ENCODE measurements around the gene PQBP1.

Gene PQBP1

GRCh38 chrX:48927123-48927522 lies 29.4 kb downstream of the PQBP1 start:
- no peak for TF ChIP-seq ZNF274 (IDR thresholded peaks at IDR 0.05; ENCODE audit: low read depth, low read length)
- no peak overlapping the region for H3K4me3 ChIP-seq (ENCODE audit: low read length)

DNA sequence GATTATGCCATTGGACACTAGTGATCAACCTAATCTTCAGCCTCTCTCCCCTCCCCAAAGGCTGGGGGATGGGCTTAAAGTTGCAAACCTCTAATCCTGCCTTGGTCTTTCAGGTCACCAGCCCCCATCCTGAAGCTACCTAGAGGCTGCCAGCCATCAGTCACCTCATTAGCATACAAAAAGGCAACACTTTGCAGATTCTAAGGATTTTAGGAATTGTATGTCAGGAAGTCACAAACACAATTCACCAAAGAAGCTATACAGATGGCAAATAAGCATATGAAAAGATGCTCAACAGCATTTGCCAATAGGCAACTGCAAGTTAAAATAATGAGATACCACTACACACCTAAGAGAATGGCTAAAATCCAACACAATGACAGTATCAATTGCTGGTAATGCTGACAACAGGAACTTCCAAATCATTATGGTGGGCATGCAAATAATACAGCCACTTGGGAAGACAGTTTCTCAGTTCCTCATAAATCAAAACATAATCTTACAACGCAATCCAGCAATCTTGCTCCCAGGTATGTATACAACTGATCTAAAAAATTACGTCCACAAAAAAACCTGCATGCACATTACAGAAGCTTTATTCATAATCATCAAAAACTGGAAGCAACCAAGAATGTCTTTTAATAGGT lies 30.1 kb downstream of the PQBP1 start:
- no peak for TF ChIP-seq ZNF274 (IDR thresholded peaks at IDR 0.05; ENCODE audit: low read depth, low read length)
- no peak overlapping the region for H3K4me3 ChIP-seq (ENCODE audit: low read length)

DNA sequence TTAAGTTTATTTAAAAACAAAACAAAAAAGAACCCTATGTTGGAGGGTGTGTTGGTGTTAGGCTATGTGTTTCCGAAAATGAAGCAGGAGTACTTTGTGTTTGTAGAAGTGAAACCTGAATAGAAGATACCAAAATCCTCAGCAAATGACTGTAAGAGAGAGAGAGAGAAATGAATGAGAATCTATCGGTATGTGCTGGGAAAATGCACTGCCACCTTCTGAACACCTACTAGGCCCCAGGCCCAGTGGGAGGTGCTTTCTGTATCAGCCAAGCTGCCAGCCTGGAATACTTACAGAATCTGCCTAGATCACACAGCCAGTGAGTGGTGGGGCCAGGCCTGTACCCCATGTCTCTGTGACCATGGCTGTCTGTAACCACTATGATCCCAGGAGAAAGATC lies 36.0 kb downstream of the PQBP1 start:
- H3K4me3 ChIP-seq (ENCODE audit: low read length): no peak overlapping the region

GRCh38 chrX:48934581-48935300 lies 37.0 kb downstream of the PQBP1 start:
- no peak for TF ChIP-seq ZNF274 (IDR thresholded peaks at IDR 0.05; ENCODE audit: low read depth, low read length)
- H3K4me3 ChIP-seq (ENCODE audit: low read length): no peak overlapping the region

More for the DNA sequence above, 36.0 kb downstream of the PQBP1 start:
- TF ChIP-seq ZNF274 (IDR thresholded peaks at IDR 0.05; ENCODE audit: low read depth, low read length): no peak

GRCh38 chrX:48935301-48935670 lies 37.6 kb downstream of the PQBP1 start:
- no peak for TF ChIP-seq ZNF274 (IDR thresholded peaks at IDR 0.05; ENCODE audit: low read depth, low read length)
- no peak overlapping the region for H3K4me3 ChIP-seq (ENCODE audit: low read length)

DNA sequence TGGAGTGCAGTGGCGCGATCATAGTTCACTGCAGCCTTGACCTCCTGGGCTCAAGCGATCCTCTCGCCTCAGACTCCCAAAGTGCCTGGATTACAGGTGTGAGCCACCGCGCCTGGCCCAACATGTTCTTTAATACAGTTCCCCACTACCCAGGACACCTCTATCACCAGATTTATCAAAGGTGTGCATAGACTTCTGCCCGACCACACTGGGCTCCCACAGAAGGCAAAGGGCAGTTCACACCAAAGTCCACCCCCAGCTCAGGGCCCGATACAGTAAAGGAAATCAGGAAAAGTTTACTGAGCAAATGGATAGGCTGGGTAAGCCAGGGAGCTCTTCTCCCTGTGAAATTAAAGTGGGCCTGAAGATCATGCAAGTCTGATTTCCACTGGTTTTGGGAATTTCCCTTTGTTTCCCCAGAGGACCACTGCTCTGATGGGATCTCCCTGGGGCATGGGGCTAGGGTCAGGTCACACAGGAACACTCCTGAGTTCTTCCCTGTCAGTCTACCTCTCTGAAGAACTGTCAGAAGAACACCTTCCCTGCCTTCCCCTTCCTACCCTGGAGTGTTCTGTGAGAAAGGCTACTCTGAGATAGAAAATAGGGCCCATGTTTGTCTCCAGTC lies 38.8 kb downstream of the PQBP1 start:
- H3K4me3 ChIP-seq (ENCODE audit: low read length): no peak overlapping the region; the same call in 1 of the 2 replicates
- no peak for TF ChIP-seq ZNF274 (IDR thresholded peaks at IDR 0.05; ENCODE audit: low read depth, low read length)

DNA sequence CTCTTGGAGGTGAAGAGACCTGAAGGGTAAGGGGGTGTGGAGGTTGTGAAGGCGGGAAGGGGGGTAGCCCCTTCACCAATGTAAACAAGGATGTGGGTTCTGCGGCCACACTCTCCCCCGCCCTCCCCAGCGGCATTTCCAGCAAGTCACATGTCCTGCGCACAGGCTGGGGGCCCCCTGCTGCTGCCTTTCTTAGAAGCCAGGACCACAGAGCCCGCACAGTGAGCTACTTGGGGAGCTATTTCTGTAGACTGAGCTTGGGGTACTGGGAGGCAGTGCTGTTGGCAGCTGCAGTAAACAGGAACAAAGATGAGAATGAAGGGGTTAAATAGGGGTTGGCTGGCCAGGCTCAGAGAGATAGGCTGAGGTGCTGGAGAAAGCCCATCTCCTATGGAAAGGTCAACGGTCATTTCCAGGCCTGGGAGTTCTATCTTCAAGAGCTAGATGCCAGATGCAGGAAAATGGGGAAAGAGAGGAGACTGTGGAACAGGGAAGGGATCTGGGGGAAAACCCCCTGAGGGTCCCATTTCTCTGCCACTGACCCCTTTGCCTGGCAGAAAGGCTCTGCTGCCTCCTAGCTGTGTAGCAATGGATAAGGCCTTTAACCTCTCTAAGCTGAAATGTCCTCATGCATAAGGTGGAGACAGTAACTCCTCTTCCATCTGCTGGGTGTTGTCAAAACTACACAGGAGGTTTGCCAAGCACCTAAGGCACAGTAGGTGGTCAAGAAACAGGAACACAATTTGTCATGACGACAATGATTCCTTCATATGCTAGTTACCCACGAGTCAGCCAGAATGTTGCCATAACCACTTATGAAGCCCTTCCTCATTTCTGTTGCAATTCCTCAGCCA lies 39.6 kb downstream of the PQBP1 start:
- H3K4me3 ChIP-seq (ENCODE audit: low read length): peak overlapping the region; percentile 8; the same call in 1 of the 2 replicates
- TF ChIP-seq ZNF274 (IDR thresholded peaks at IDR 0.05; ENCODE audit: low read depth, low read length): no peak

DNA sequence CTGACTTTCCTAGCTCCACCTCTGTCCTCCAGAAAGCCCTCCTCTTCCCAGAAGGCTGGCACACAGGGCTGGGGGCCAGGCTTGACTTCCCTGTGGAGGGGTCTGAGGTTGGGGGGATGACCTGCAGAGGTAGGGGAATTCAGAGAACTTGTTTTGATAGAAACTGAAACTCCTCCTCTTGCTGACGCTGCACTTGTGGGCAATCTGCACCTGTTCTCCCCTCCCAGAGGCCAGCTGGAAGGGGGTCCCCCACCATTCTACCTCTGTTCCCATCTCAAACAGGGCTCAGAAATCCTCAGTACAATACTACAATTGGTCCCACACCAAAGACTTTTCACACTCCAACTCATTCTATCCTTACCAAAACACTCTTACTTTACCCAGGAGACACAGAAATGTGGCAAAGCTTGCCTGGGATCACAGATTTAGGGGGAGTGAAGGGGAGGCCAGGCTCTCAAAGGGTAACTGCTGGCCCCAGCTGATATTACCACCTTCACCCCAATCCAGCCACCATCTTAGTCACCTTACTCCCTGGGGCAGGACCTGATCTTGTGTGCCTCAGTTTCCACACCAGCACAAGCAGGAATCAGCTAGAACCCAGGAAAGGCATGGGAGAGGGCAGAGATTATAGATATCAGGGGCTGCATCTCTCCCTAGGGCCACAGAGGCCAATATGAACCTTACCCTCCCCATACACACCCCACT lies 41.1 kb downstream of the PQBP1 start:
- no peak for TF ChIP-seq ZNF274 (IDR thresholded peaks at IDR 0.05; ENCODE audit: low read depth, low read length)
- no peak overlapping the region; the same call in 1 of the 2 replicates for H3K4me3 ChIP-seq (ENCODE audit: low read length)

- no peak overlapping the region; the same call in 1 of the 2 replicates for H3K4me3 ChIP-seq (ENCODE audit: low read length)
- TF ChIP-seq ZNF274 (IDR thresholded peaks at IDR 0.05; ENCODE audit: low read depth, low read length): no peak
Observed at GRCh38 chrX:48939524-48940228, 41.9 kb downstream of the PQBP1 start.

DNA sequence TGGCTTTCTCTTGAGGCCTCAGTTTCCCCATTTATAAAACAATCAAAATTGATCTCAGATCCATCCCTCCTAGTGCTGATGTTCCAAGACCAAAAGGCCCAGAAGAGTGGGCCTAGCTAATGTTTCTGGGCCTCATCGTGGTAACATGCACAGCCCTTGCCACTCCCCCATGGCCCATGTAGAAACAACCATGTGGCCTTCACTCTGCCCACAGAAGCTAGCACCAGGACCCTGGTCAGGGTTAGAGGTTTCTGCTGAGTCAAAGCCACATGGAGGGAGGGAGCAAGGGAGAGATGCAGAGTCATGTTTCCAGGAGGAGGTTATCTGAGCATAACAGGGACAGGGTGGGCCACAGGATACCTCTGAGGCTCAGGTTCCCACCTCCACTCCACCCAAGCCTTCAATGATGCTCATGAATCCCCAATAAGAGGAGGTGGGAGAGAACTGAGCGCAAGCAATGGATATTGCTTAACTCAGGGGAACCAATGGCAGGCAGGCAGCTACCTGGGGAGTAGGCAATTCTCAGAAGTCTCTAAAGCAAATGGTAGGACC lies 42.8 kb downstream of the PQBP1 start:
- H3K4me3 ChIP-seq (ENCODE audit: low read length): no peak overlapping the region
- no peak for TF ChIP-seq ZNF274 (IDR thresholded peaks at IDR 0.05; ENCODE audit: low read depth, low read length)

DNA sequence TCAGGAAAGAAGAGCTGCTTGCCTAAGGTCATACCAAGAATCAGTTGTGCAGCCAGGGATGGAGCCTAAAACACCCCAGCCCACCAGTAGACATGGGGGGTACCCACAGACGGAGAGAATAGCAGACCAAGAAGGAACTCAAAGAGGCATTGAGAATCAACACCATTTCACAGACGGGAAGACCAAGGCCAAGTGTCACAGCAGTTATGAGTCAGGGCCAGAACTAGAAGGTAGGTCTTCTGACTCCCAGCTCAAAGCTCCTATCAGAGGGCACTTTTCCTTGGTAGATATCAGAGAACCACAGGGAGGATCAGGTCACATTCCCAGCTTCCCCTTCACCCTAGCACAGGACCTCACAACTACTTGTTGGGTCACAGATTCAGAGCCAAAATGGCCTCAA lies 45.2 kb downstream of the PQBP1 start:
- no peak for TF ChIP-seq ZNF274 (IDR thresholded peaks at IDR 0.05; ENCODE audit: low read depth, low read length)
- H3K4me3 ChIP-seq (ENCODE audit: low read length): no peak overlapping the region

DNA sequence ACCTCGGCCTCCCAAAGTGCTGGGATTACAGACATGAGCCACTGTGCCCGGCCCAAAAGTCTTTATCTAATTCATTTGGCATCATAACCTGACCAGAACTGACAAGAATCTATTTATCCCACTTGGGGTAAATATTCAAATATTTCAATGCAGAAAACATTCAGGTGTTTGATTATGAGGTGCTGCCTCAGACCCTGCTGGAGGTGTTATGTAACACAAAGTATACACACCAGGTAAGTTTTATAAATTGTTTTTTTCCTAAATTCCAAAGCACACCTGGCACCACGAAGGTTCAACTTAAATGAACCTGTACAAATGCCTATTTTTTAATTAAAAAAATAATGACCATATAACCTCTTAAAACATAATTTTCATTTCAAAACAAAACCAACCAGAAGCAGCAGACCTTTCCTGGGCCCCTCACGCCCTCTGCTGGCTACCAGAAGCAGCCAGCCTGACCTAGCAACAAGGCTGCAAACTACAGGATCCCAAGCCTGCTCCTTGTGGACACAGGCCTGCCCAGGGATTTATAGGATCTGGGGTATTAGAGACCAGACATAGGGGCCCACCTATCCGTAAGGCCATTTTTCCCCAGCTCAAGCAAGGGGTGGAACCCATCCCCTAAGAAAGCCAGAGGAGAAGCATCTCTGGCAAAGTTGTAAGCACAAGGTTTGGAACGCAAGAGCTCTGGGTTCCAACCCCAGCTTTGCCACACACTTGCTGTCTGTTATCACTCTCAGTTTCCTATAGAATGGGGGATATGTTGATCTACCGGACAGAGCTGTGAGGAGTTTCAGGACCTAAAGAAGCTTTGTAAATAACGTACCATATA lies 48.0 kb downstream of the PQBP1 start:
- no peak overlapping the region for H3K4me3 ChIP-seq (ENCODE audit: low read length)
- no peak for TF ChIP-seq ZNF274 (IDR thresholded peaks at IDR 0.05; ENCODE audit: low read depth, low read length)
